OCI-LY7 (cell line): Measurements from ENCODE around the gene BCL2L12.

Experiments
- EZH2phosphoT487 ChIP-seq: fragments of 200-600 bp; sonication (generic); IDR thresholded peaks from 2 replicates; pipeline ENCODE4 v1.6.1; 2018; ENCODE audit warnings: low read depth, borderline replicate concordance, mild to moderate bottlenecking, mixed run types, antibody characterized with exemption, low read length, moderate library complexity, mixed read lengths
- TF ChIP-seq, protein P1 (sequence below): fragments of 200-600 bp; sonication (generic); conservative IDR thresholded peaks from 2 replicates; pipeline ENCODE4 v1.5.1; 2014; ENCODE audit warnings: mild to moderate bottlenecking, antibody characterized with exemption, low read length, moderate library complexity, mixed read lengths

DNA sequence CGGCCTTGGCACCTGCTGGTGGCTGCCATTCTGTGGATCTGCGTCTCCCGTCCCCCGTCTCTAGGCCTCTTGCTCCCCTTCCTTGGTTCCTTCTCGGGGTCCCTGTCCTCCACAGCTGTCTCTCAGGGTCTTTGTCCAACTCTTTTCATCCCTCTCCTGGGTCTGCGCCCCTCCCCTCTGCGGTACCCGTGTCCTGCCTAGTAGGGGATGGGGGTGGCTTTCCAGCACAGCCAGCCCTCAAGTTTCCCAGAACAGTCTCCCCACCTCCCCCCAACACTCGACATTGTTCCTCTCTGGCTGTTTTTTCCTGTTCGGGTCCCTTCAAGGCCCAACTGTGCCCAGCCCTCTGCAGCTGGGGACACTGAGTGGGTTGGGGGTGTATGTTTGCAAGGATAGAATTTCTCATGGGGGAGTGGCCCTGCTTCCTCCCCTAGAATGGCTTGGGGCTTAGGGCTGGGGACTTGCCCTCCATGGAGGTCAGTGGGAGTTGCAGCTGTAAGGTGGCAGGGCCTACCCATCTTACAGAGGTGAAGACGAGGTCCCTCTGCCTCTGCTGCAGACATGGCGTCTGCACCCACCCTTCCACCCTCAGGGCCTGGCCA is 22.9 kb downstream of the BCL2L12 start:
- TF ChIP-seq, protein P1, sequence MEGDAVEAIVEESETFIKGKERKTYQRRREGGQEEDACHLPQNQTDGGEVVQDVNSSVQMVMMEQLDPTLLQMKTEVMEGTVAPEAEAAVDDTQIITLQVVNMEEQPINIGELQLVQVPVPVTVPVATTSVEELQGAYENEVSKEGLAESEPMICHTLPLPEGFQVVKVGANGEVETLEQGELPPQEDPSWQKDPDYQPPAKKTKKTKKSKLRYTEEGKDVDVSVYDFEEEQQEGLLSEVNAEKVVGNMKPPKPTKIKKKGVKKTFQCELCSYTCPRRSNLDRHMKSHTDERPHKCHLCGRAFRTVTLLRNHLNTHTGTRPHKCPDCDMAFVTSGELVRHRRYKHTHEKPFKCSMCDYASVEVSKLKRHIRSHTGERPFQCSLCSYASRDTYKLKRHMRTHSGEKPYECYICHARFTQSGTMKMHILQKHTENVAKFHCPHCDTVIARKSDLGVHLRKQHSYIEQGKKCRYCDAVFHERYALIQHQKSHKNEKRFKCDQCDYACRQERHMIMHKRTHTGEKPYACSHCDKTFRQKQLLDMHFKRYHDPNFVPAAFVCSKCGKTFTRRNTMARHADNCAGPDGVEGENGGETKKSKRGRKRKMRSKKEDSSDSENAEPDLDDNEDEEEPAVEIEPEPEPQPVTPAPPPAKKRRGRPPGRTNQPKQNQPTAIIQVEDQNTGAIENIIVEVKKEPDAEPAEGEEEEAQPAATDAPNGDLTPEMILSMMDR = no peak
- TF ChIP-seq EZH2phosphoT487 = no peak
